Stimulated activated CD4-positive, alpha-beta T cell treated with anti-CD3 and anti-CD28 coated beads, Interleukin-12 subunit alpha, Interleukin-12 subunit beta, amount 100 ng/mL, for 48 hours (primary cell): ENCODE results near the gene SPHKAP.
"Not testable (repeated sequence)": the region's sequence is repeated elsewhere in the genome, so short reads cannot be mapped to it uniquely, and the experiment has no call there.

ENCODE experiments used
- DNase-seq, 3 donors: peaks; one replicate each; pipeline ENCODE4 v3.0.0-alpha.2; 2020; ENCODE audit warnings: low read depth in 2 of 3, low spot score in 1 of 3

Gene SPHKAP

GRCh38 chr2:228094377-228094921, 87.0 kb downstream of the SPHKAP start:
- DNase-seq = no peak

DNA sequence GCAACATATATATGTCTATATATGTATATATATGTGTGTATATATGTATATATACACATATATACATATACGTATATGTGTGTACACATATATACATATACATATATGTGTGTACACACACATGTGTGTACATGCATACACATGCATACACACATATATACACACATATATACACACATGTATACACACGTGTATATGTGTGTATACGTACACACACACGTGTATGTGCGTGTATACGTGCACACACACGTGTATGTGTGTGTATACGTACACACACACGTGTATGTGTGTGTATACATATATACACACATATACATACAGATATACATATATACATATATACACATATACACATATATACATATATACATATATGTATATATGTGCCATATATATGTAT, 89.4 kb downstream of the SPHKAP start:
- no peak for DNase-seq

DNA sequence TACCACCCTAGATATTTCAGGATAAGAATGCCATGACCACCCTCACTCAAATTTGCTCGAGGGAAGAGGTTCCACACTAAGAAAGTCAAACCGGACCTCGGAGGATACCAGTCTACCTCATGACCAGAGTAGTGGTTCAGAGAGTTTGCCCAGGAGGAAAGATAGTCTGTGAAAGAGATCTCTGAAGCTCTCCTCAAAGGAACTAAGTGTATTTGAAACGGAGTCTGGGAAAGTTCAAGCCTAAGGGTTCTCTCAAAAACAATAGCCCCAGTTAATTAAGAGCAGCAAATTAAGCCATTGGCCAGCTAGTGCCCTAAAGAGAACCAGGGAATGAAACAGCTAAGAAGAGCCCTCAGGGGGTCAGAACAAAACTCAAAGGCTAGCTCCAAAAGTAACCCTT, 94.9 kb downstream of the SPHKAP start:
- no peak for DNase-seq

- DNase-seq = no peak
Measured at GRCh38 chr2:228084717-228085116, 96.8 kb downstream of the SPHKAP start.

DNA sequence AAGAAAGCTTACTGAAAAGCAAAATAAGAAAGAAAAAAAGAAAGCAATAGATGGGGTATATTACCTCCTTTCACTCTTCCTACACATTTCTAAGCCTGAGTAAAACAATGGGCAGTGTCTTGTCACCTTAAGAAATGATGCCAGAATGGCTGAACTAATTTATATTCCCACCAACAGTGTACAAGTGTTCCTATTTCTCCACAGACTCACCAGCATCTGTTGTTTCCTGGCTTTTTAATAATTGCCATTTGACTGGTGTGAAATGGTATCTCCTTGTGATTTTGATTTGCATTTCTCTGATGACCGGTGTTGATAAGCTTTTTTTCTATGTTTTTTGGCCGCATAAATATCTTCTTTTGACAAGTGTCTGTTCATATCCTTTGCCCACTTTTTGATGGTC, 98.4 kb downstream of the SPHKAP start:
- no peak for DNase-seq

DNA sequence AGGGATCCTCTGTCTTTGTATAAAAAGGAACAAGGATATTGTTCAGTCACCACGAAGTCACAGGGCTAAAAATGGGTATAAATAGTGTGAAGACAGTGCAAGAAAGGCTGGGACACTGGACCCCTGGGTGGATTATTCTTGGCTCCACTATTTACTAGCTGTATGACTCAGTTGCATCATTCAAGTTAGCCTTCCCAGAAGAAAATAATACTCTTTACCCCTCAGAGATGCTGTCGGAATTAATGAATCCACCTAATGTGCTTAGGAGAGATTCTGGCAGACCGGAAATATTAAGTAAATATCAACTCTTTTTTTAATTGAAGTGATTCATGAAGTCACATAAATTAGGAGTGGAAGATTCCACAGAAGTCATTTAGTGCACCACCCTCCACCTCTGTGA, 98.9 kb downstream of the SPHKAP start:
- no peak for DNase-seq

GRCh38 chr2:228079194-228079593, 102.3 kb downstream of the SPHKAP start:
- no peak for DNase-seq

DNA sequence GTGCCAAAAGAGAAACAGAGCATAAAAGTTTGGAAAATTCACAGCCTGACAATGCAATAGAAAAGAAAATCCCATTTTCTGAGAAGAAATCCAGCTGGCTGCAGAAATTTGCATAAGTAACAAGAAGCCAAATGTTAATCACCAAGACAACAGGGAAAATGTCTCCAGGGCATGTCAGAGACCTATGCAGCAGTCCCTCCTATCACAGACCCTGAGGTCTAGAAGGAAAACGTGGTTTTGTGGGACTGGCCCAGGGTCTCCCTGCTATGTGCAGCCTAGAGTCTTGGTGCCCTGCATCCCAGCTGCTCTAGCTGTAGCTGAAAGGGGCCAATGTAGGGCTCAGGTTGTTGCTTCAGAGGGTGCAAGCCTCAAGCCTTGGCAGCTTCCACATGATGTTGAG, 104.8 kb downstream of the SPHKAP start:
- DNase-seq = not testable (repeated sequence)

- no peak for DNase-seq
Measured at GRCh38 chr2:228072669-228073068, 108.8 kb downstream of the SPHKAP start.

DNA sequence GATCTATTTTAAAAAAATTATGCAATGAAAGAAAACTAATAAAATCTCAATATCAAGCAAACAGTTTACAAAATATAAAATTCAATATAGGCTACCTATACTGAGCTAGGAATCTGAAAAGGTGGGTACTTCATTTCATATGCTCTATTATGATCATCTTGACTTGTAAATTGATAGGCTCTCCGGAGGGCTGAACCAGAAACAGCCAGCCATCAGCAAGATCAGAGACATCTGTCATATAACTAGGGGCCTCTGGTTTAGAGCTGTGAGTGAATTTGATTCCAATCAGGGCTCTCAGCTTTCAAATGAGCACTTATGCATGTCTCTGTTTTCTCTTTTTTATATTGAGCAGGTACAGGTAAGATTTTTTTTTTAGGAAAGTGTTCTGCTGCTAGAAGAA, 114.2 kb downstream of the SPHKAP start:
- no peak for DNase-seq

DNA sequence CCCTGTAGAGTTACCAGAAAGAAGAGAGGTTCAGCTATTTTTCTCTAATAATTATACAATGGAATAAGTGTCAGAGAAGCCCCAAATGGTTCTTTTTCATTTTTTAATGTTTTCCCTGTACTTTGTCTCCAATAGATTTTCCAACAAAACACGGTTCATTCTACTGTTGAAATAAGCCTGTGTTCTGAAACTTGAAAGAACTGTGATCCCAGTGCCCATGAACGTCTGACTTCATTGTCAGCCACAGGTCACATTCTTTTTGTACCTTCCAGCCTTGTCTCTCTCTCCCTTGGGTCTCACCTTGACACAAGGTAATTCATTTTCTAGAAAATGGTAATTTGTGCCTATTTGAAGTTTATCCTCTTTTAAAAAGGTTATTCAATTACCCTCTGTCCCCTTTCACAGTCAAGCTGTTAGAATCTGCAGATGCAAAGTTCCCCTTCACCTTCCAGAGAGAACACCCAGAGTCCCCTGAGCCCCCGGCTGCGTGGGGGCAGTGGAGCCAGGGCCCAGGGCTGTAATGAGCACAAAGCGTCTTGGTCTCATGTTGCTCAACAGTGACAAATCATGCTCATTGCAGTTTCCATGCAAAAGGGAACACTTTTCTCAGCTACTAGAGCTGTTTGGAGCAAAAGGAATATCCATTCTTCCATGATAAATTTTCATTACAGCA, 115.2 kb downstream of the SPHKAP start:
- DNase-seq = no peak

- DNase-seq = no peak
Measured at GRCh38 chr2:228065686-228066085, 115.8 kb downstream of the SPHKAP start.

- DNase-seq = no peak
Measured at GRCh38 chr2:228064796-228065315, 116.6 kb downstream of the SPHKAP start.

GRCh38 chr2:228064024-228064423, 117.5 kb downstream of the SPHKAP start:
- no peak for DNase-seq

DNA sequence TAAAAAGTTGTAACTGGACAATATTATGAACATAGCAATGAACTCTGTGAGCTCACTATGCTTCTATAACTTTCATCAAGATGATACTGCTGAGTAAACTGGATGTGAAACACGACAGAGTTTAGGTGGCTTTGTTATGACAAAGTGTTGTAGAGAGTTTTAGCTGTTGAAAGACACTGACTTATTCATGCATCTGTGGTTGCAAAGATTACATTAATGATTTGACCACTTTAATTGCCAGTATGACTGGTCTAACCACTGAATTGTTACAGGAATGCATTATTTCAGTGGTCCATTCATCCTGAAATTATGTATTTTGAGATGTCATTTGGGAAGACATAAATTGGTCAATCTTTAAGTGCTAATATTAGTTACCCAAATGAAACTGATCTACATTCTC, 117.9 kb downstream of the SPHKAP start:
- no peak for DNase-seq

- DNase-seq = no peak
Measured at GRCh38 chr2:228059735-228060134, 121.8 kb downstream of the SPHKAP start.

- no peak for DNase-seq
Measured at GRCh38 chr2:228056293-228057097, 125.0 kb downstream of the SPHKAP start.

DNA sequence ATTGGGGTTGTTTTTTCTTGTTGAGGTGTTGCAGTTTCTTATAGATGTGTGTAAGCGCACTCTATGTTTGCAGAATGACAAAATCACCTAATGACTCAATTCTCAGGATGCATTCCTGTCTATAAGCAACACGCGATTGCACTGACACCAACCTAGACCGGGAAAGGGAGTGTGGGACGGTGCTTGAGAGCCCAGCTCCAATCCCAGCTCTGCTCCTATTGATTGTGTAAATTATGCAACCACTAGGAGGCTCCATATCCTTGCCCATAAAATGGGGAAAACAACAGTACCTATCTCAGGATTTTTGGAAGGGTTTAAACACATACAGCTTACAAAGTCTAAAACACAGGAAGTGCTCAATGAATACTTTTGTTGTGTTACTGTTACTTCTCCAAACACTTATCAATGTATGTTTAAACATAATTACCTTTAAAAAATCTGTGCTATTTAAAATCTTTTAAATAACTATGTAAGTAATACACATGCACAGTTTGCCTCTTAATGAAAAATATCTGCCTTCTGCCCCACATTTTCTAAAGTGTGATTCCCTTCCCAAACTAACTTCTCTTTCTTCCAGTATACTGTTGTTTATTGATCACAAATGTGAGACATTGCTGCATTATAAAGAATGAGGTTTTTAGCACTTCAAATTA, 132.5 kb downstream of the SPHKAP start:
- DNase-seq = peak in 1 of 3 donors; percentile 1

- no peak for DNase-seq
Measured at GRCh38 chr2:228040995-228041394, 140.5 kb downstream of the SPHKAP start.

GRCh38 chr2:228039752-228040534, 141.5 kb downstream of the SPHKAP start:
- DNase-seq = no peak

DNA sequence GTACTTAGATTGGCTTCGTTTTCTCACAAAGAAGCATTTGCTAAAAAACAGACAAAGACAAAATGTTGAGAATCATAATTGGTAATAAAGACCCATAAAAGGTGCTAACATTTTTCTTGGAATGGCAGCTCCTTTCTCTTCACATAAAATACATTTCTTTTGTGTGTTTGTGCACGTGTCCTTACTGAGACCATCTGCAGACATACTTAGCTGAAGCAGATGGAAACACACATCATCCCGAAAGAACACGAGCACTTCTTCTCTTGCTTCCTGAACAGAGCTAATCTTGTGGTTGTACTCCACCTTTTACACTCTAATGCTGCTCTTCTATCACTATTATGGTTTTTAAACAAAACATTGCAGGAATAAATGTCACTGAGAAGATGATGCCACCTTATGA, 142.5 kb downstream of the SPHKAP start:
- DNase-seq = no peak
